DOHH2 (cell line): ENCODE results near the gene ORC4.

ENCODE experiments used
- H3F3A ChIP-seq: fragments of 200-600 bp; sonication (generic), shearing (Covaris generic); 2 replicates; pipeline ENCODE4 v1.6.0; 2016; ENCODE audit warnings: antibody characterized with exemption, mild to moderate bottlenecking; ENCODE audit not compliant: control insufficient read depth, insufficient read depth
- H3K27ac ChIP-seq: fragments of 200-600 bp; sonication (generic); 2 replicates; pipeline ENCODE4 v1.5.1; 2014; ENCODE audit warnings: low read depth, mild to moderate bottlenecking, low read length, moderate library complexity
- H3K27me3 ChIP-seq: fragments of 200-600 bp; sonication (generic); 2 replicates; pipeline ENCODE4 v1.6.1; 2014; ENCODE audit warnings: mild to moderate bottlenecking, low read length, mixed read lengths; ENCODE audit not compliant: control insufficient read depth
- H3K36me3 ChIP-seq: fragments of 200-600 bp; sonication (generic); 2 replicates; pipeline ENCODE4 v1.6.1; 2014; ENCODE audit warnings: mild to moderate bottlenecking, low read length, moderate library complexity, mixed read lengths; ENCODE audit not compliant: control insufficient read depth
- H3K4me1 ChIP-seq: fragments of 200-600 bp; sonication (generic); 2 replicates; pipeline ENCODE4 v1.6.1; 2014; ENCODE audit warnings: mild to moderate bottlenecking, low read length, mixed read lengths; ENCODE audit not compliant: control insufficient read depth
- H3K4me2 ChIP-seq: fragments of 200-600 bp; sonication (generic); 2 replicates; pipeline ENCODE4 v1.6.0; 2014; ENCODE audit warnings: mild to moderate bottlenecking, low read length, moderate library complexity
- H3K4me3 ChIP-seq: fragments of 200-600 bp; sonication (generic); 2 replicates; pipeline ENCODE4 v1.5.1; 2014; ENCODE audit warnings: mild to moderate bottlenecking, low read length, mixed read lengths
- H3K79me2 ChIP-seq: fragments of 200-600 bp; sonication (generic); 2 replicates; pipeline ENCODE4 v1.6.1; 2014; ENCODE audit warnings: mild to moderate bottlenecking, low read length, mixed read lengths; ENCODE audit not compliant: control insufficient read depth
- H3K9me2 ChIP-seq: fragments of 200-600 bp; sonication (generic); replicated peaks from 2 replicates; pipeline ENCODE4 v1.6.1; 2014; ENCODE audit warnings: mild to moderate bottlenecking, low read length, mixed read lengths; ENCODE audit not compliant: control insufficient read depth
- H3K9me3 ChIP-seq: fragments of 200-600 bp; sonication (generic); 2 replicates; pipeline ENCODE4 v1.6.1; 2014; ENCODE audit warnings: antibody characterized with exemption, low read length, mixed read lengths; ENCODE audit not compliant: control insufficient read depth, insufficient read depth
- H4K20me1 ChIP-seq: fragments of 200-600 bp; sonication (generic); 2 replicates; pipeline ENCODE4 v1.6.0; 2014; ENCODE audit warnings: low read depth, mild to moderate bottlenecking, antibody characterized with exemption, low read length, moderate library complexity; ENCODE audit not compliant: control insufficient read depth, insufficient read depth
- CTCF ChIP-seq: fragments of 200-600 bp; sonication (generic); IDR thresholded peaks from one replicate; pipeline ENCODE4 v1.5.1; 2014; ENCODE audit warnings: antibody characterized with exemption, mild to moderate bottlenecking, low read depth, low read length; ENCODE audit not compliant: poor library complexity, severe bottlenecking
- EZH2phosphoT487 ChIP-seq: fragments of 200-600 bp; sonication (generic); IDR thresholded peaks from 2 replicates; pipeline ENCODE4 v1.6.1; 2017; ENCODE audit warnings: borderline replicate concordance, mild to moderate bottlenecking, antibody characterized with exemption, low read length, moderate library complexity, mixed read lengths

ORC4 gene

GRCh38 chr2:148022882-148023281 lies 2.3 kb upstream of the ORC4 start:
- H3K79me2 ChIP-seq = peaks cover 74% of the 10 kb centered on the region
- peaks cover 27% of the 10 kb centered on the region for H3K4me1 ChIP-seq
- H3K4me2 ChIP-seq = peak overlapping the region; percentile 80
- no peaks in the 10 kb centered on the region for H4K20me1 ChIP-seq
- no peaks in the 10 kb centered on the region for H3K9me2 ChIP-seq
- no peaks in the 10 kb centered on the region for H3K9me3 ChIP-seq
- no peaks in the 10 kb centered on the region for H3K36me3 ChIP-seq
- peak overlapping the region; percentile 99 for H3K4me3 ChIP-seq
- TF ChIP-seq EZH2phosphoT487 (no peak), CTCF (no peak)
- H3K27ac ChIP-seq = no peak overlapping the region
- H3F3A ChIP-seq = no peaks in the 10 kb centered on the region
- no peaks in the 10 kb centered on the region for H3K27me3 ChIP-seq

- H3K9me2 ChIP-seq = no peaks in the 10 kb centered on the region
Measured at GRCh38 chr2:148022351-148022750, 1.8 kb upstream of the ORC4 start.

GRCh38 chr2:148021886-148022285 lies 1.3 kb upstream of the ORC4 start:
- peak overlapping the region; percentile 68 for H3K27ac ChIP-seq
- H3F3A ChIP-seq = no peaks in the 10 kb centered on the region
- no peaks in the 10 kb centered on the region for H3K9me3 ChIP-seq
- no peaks in the 10 kb centered on the region for H3K9me2 ChIP-seq
- H3K4me2 ChIP-seq = peak overlapping the region; percentile 80
- no peaks in the 10 kb centered on the region for H3K36me3 ChIP-seq
- H3K4me1 ChIP-seq = peaks cover 27% of the 10 kb centered on the region
- H3K27me3 ChIP-seq = no peaks in the 10 kb centered on the region
- TF ChIP-seq CTCF (no peak), EZH2phosphoT487 (no peak)
- peak overlapping the region; percentile 99 for H3K4me3 ChIP-seq
- peaks cover 84% of the 10 kb centered on the region for H3K79me2 ChIP-seq
- no peaks in the 10 kb centered on the region for H4K20me1 ChIP-seq

More at GRCh38 chr2:148022351-148022750, 1.8 kb upstream of the ORC4 start:
- Histone ChIP-seq H3F3A (no peaks in the 10 kb centered on the region), H3K4me1 (peaks cover 27% of the 10 kb centered on the region), H3K27ac (no peak overlapping the region), H3K79me2 (peaks cover 80% of the 10 kb centered on the region), H4K20me1 (no peaks in the 10 kb centered on the region), H3K9me3 (no peaks in the 10 kb centered on the region), H3K4me3 (peak overlapping the region; percentile 99), H3K4me2 (peak overlapping the region; percentile 80), H3K36me3 (no peaks in the 10 kb centered on the region), H3K27me3 (no peaks in the 10 kb centered on the region)
- TF ChIP-seq EZH2phosphoT487 (no peak), CTCF (no peak)
